Lower leg skin (tissue), 3 donors: ENCODE measurements around the gene PRICKLE2.

Experiments
- POLR2A ChIP-seq, 2 donors: fragments of 450-650 bp; IDR thresholded peaks; one replicate each; pipeline ENCODE4 v1.6.1; 2016 to 2017; ENCODE audit warnings: antibody characterized with exemption in 2 of 2, mild to moderate bottlenecking in 1 of 2, moderate library complexity in 1 of 2
- TF ChIP-seq, protein P1 (sequence below), 3 donors: fragments of 450-650 bp; IDR thresholded peaks; one replicate each; pipeline ENCODE4 v1.5.1; 2016; ENCODE audit warnings: antibody characterized with exemption in 3 of 3, mild to moderate bottlenecking in 3 of 3, moderate library complexity in 2 of 3

DNA sequence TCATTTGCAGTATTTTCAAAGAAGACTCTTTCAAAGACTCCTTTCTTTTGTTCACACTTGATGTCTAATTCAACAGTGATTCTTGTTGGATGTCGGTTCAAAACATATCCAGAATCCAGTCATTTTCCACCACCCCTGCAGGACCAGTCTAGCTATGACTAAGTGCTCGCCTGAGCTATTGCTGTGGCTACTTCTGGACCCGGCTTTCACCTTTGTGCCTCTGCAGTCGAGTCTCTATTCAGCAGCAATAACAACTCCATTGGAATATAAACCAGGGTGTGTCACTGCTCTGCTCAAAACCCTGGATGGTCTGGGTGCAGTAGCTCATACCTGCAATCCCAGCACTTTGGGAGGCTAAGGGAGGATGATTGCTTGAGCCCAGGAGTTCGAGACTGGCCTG, 55.0 kb downstream of the PRICKLE2 start:
- TF ChIP-seq, protein P1, sequence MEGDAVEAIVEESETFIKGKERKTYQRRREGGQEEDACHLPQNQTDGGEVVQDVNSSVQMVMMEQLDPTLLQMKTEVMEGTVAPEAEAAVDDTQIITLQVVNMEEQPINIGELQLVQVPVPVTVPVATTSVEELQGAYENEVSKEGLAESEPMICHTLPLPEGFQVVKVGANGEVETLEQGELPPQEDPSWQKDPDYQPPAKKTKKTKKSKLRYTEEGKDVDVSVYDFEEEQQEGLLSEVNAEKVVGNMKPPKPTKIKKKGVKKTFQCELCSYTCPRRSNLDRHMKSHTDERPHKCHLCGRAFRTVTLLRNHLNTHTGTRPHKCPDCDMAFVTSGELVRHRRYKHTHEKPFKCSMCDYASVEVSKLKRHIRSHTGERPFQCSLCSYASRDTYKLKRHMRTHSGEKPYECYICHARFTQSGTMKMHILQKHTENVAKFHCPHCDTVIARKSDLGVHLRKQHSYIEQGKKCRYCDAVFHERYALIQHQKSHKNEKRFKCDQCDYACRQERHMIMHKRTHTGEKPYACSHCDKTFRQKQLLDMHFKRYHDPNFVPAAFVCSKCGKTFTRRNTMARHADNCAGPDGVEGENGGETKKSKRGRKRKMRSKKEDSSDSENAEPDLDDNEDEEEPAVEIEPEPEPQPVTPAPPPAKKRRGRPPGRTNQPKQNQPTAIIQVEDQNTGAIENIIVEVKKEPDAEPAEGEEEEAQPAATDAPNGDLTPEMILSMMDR (IDR thresholded peaks at IDR 0.05) = no peak
- no peak for TF ChIP-seq POLR2A (IDR thresholded peaks at IDR 0.05)
